Lung microvascular endothelial cell (primary cell): ENCODE data around the gene ELOVL3. TPM values are rescaled to one million over a fixed set of nuclear protein-coding genes. Genes with fewer than 3 reads are reported as not detected.

ENCODE experiments used
- DNase-seq, 2 donors: peaks; one replicate each; pipeline versions ENCODE4 v3.0.0 to v3.0.0-alpha.2; 2010; ENCODE audit warnings: low read depth in 2 of 2
- total RNA-seq: library from RNA; depleted of rRNA; stranded (reverse); fragments of >200 nt; gene quantifications from 2 replicates; pipeline ENCODE4 v1.2.1, GENCODE V29; 2014

Gene ELOVL3
- total RNA-seq, 1 donor from 2014 or later, result not detected

DNA sequence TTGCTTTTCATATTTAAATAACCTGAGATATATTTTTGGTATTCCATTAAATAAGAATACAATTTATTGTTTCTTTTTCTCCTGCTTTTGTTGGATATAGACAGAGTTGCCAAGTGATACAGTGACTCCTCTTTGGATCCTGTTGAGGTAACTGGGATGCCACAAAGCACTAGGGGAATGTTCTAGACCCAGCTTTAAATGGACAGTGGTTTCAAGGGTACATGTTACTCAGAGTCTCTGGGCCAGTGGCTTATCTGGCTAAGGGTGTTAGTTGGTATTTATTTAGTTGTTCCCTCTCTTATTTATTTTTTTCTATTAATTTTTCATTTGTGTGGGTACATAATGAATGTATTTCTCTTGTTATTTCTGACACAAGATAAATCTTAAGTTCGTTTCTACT is 28.3 kb downstream of the ELOVL3 start:
- no peak for DNase-seq

DNA sequence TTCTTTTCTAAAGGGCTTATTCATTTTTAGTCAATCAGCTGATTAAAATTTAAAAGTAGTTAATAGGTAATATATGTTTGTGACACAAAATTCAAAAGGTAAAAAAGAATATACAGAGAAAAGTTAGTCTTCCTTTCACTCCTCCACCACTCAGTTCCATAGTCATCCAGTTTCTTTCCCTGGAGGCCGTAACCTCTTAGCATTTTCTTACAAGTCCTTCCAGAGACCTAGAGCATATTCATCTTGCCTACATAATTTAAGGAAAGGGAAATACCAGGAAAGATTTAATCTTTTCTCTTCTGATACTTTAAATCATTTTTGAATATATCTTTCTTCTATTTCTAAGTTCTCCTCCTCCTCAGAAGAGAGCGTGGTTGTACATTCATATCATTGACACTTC is 29.3 kb downstream of the ELOVL3 start:
- DNase-seq, result no peak

DNA sequence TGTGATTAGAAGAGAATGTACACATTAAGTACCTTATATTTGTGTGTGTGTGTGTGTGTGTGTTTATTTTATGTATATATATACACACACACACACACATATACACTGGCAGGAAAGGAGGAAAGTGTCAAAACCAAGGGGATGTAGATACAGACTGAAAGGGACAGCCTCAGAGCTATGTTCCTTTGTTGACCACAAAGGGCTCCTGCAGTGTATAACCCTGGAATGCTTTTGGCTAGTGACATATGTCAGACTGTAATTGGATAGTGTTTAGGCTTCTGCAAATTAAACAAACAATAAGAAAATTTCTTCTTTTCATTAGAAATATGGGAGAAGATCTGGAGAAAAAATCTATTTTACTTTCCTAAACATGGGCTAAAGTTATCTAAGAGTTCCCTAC is 35.1 kb downstream of the ELOVL3 start:
- DNase-seq, result no peak

DNA sequence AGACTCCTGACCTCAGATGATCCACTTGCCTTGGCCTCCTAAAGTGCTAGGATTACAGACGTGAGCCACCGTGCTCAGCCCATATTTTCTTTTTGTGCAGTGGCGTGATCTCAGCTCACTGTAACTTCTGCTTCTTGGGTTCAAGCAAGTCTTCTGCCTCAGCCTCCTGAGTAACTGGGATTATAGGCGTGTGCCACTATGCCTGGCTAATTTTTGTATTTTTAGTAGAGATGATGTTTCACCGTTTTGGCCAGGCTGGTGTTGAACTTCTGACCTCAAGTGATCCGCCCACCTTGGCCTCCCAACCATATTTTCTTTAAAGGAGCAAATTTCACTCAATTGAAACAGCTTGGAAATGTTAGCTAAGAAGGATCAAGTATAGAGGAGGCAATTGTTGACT is 35.7 kb downstream of the ELOVL3 start:
- DNase-seq, result no peak

DNA sequence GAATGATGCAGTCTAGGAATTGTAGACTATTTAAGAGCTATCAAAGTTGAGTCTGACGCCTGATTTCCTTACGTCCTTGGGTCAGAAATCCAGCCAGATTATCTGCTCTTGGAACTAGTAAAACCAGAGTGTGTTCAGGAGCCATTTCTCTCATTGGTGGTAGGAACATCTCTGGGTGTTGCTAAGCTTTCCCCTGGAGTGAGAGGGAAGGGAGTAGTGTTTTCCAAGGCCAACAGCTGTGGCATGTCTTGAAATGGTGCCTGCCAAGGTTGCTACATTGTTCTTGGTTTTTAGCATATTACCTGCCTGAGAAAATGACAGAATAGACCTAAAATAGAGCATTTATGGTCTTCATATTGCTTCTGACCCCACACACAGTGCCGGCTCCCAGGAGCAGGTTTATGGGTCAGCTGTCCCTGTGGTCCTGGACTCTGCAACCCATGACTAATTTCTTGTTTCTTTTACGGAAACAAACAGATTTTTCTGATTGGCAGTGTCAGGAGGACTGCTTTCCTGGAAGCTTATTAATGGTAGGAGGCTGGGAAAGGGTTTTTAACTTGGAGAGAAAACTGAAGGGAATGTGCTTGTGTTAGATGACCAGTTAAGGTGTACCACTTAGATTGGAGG is 36.8 kb downstream of the ELOVL3 start:
- DNase-seq, result peak in 1 of 2 donors; percentile 71

DNA sequence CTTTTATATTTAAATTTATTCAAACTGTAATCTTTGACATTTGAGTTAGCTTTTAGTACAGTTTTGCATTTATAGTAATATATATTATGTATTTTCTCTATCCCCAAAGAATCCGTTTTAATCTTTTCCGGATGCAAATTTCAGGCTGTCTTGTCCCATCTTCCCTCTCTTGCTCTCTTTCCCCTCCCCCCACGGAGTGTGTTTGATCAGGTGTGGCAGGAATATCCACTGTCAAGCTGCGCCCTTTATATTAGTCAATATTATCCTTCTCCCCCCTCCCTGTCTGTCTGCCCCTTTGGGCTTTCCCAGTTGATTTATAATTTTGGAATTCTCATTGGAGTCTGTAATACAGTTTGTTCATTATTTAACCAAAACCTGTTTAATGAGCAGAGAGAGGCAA is 38.3 kb downstream of the ELOVL3 start:
- DNase-seq, result no peak

DNA sequence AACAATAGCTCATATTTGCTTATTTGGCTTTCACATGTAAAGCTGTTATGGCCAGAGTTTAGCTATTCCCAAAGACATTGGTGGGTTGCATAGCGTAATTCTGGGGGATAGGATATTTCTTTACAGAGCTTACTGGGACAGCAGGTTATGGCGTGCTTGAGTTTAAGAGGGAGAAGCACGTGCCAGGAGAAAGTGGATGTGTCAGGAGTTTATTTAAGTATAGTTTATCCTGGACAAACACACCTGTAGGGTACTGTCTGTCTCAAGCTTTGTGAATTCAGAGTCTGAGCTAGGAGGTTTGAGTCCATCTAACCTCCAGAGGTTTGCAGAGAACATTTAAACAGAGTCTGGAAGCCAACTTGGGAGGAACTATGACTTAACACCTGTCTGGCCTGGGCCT is 40.6 kb downstream of the ELOVL3 start:
- DNase-seq, result no peak

DNA sequence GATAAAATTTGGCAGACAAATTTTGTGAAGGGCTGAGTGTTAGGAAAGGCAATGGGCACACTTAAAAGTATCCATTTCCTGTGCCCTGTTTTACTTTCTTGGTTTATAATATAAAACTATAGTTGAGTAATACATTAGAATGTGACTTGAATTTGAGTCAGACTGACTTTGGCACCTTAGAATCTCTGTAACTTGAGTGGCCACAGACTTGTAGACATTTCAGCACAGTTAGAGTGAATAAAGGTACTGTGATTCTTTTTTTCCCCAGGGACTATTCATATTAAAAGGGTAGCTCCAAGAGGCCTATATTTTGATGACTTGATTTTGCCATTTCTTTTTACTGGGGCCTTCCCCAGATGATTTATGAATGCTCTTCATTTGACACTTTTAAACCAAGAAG is 41.6 kb downstream of the ELOVL3 start:
- DNase-seq, result no peak

DNA sequence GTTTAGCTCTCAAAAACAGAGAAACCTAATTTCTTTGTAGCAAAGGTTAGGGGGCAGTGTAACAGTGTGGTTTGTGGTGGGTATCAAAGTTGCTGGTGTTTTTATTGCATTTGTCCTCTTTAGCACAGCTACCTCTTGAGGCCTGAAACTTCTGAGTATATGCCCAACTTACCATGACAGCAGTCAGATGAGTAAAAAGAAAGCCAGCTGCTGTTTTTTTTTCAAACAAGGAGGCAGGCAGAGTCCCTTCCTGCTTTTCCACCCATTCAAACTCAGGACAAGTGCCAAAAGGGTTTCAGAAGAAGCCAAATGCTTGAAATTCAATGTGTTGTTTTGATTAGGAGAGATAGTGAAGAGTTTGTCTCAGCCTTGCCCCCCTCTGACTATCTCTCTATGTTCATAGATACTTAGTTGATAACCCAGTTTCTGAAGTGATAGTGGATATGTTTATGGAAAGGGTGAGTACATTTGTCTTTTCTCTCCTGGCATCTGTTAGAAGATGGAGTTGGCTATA is 42.3 kb downstream of the ELOVL3 start:
- peak in 1 of 2 donors; percentile 32 for DNase-seq

DNA sequence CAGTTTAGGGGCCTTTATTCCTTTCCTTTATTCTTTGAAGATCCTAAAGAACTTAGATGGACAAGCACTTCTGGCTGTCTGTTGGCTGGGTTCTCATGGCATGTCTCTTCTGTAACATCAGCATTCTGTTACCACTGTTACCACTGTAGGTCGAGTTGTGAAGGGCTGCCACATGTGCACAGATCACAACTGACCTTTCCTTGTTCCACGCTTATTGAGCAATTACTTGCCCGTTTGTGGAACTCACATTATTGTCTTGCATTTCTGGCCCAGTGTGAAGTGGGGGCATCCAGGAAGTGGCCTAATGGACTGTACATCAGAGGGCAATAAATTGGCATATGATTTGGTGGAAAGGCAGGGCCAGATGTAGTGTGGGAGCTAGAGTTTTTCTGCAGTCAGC is 42.9 kb downstream of the ELOVL3 start:
- no peak for DNase-seq

DNA sequence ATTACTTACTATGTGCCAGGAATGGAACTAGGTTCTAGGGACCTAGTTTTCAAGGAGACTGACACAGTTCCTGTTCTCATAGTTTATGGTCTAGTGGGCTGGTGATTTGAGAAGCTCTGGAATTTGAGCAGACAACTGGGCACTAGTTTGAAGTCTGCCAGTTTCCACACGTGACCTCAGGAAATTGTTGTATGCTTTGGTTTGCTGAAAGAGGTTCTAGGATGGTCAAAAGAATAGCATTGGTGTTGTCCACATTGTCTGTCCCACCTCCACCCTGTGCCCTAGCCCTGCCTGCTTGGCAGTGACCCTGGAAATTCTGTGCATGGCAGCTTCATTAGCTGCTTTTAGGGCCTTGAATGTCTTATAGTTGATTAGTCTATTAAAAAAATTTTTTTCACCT is 48.0 kb downstream of the ELOVL3 start:
- peak in 1 of 2 donors; percentile 17 for DNase-seq

DNA sequence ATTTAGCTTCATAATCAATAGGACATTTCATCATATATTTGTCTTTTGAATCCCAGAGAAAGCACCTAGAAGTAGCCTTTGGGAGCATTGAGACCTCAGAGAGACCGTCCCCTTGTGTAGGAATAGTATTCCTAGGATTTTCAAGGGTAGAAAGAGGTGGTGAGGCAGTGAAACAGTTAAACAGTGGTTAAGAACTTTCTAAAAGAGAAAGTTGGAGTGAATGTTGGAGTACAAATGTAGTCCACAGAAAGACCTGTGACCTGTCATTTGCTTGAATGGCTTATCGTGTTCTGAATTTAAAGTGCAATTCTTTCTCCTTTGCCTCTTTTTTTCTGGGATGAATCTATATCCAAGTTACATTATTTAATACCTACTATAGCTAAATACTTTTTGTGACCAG is 49.2 kb downstream of the ELOVL3 start:
- DNase-seq, result no peak

DNA sequence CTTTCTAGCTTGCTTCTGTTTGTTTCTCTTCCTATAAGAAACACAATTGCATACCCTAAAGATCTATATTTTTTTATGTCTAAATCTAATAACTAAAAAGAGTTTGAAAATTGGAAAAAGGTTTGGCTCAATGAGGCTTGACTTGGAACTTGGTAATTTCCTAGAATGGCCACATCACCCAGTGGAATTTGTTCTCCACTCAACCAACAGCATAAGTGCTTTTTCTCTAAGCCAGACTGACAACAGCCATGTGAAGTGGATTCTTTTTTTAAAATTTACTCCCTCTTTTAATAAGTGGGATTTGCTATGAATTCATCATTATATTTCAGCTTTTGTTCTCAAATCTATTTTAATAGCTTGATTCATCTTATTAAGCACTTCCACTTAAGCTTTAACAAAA is 53.0 kb downstream of the ELOVL3 start:
- no peak for DNase-seq

Other genes starting within 250 kb of the ELOVL3 start
- 4.1 and 4.8 TPM in 2 replicates for gene ARMH3, start 170.1 kb upstream of the ELOVL3 start, total RNA-seq
- 22.7 and 31.5 TPM in 2 replicates for gene HPS6, start 160.9 kb upstream of the ELOVL3 start, total RNA-seq
- 31.4 and 41.1 TPM in 2 replicates for gene LDB1, start 105.9 kb upstream of the ELOVL3 start, total RNA-seq
- 5.7 and 8.9 TPM in 2 replicates for gene PPRC1, start 93.3 kb upstream of the ELOVL3 start, total RNA-seq
- gene NOLC1, start 73.9 kb upstream of the ELOVL3 start, total RNA-seq, result 15.7 and 18.3 TPM in 2 replicates
- not detected in 2 replicates for gene PITX3, start 15.2 kb downstream of the ELOVL3 start, total RNA-seq
- 10.3 and 10.9 TPM in 2 replicates for gene GBF1, start 19.2 kb downstream of the ELOVL3 start, total RNA-seq
- 12.0 and 16.9 TPM in 2 replicates for gene NFKB2, start 169.4 kb downstream of the ELOVL3 start, total RNA-seq
- under 0.01 and 0.60 TPM in 2 replicates for gene PSD, start 192.5 kb downstream of the ELOVL3 start, total RNA-seq
- gene FBXL15, start 194.5 kb downstream of the ELOVL3 start, total RNA-seq, result 4.8 and 6.3 TPM in 2 replicates
- gene CUEDC2, start 206.3 kb downstream of the ELOVL3 start, total RNA-seq, result 32.9 and 36.3 TPM in 2 replicates
- gene C10orf95, start 225.2 kb downstream of the ELOVL3 start, total RNA-seq, result 0.22 TPM in 1 of 2 replicates, not detected in the other